ENCODE measurements around the gene PDK1. TPM values are rescaled to one million over a fixed set of nuclear protein-coding genes. Genes with fewer than 3 reads are reported as not detected.

Gene PDK1
- total RNA-seq, 1 experiment from 2014 or later = 74.7 TPM

GRCh38 chr2:172643142-172643541 lies 87.3 kb downstream of the PDK1 start:
- Histone ChIP-seq H4K91ac (ENCODE audit: insufficient read length, low read depth, low read length) (no peak overlapping the region), H3K79me2 (ENCODE audit: insufficient read depth, low read length) (no peaks in the 10 kb centered on the region), H3K4ac (ENCODE audit: low read depth, low read length) (no peak overlapping the region), H3K27me3 (ENCODE audit: insufficient read depth, low read length) (no peaks in the 10 kb centered on the region), H2BK120ac (ENCODE audit: low read depth, low read length, poor library complexity, severe bottlenecking) (no peak overlapping the region), H3K56ac (ENCODE audit: insufficient read length, low read depth, low read length) (no peak overlapping the region), H2BK20ac (ENCODE audit: low read depth, low read length, poor library complexity, severe bottlenecking) (no peak overlapping the region), H3K9ac (ENCODE audit: extremely low read depth, insufficient read length, low read length) (no peak overlapping the region), H4K20me1 (ENCODE audit: control insufficient read depth, insufficient read depth, insufficient read length) (no peaks in the 10 kb centered on the region), H2AFZ (ENCODE audit: low read length) (no peak overlapping the region), H2AK5ac (ENCODE audit: insufficient read length, low read length) (no peak overlapping the region), H3K23ac (ENCODE audit: insufficient read length, low read depth, low read length) (no peak overlapping the region), H2BK12ac (ENCODE audit: insufficient read length, low read depth, low read length) (no peak overlapping the region), H3K23me2 (ENCODE audit: insufficient read length, low read depth, low read length, poor library complexity, severe bottlenecking) (no peaks in the 10 kb centered on the region), H3K4me2 (ENCODE audit: insufficient read depth, insufficient read length, low read length) (no peak overlapping the region), H4K8ac (replicated peaks; ENCODE audit: insufficient read length, low read depth, low read length) (no peak overlapping the region), H2BK5ac (ENCODE audit: insufficient read length, low read length) (no peak overlapping the region), H3K27ac (ENCODE audit: insufficient read length, low read depth, low read length) (no peak overlapping the region), H3K4me1 (ENCODE audit: insufficient read depth, low read length) (no peaks in the 10 kb centered on the region), H2BK15ac (ENCODE audit: low read depth, low read length) (no peak overlapping the region), H3K9me3 (ENCODE audit: control insufficient read depth, low read depth, low read length) (no peaks in the 10 kb centered on the region), H3K79me1 (ENCODE audit: insufficient read depth, low read depth, low read length, poor library complexity, severe bottlenecking) (no peaks in the 10 kb centered on the region), H3K18ac (ENCODE audit: insufficient read length, low read depth, low read length) (no peak overlapping the region), H3K14ac (ENCODE audit: insufficient read depth, low read length) (no peak overlapping the region), H4K5ac (ENCODE audit: insufficient read length, low read depth, low read length) (no peak overlapping the region), H3T11ph (ENCODE audit: low read length) (no peak overlapping the region)
- Mint-ChIP-seq H3K27ac (0 out of 7 replicates have a peak overlapping the region, but pooled peaks of 1 of the 3 experiments have one; percentile 25), H3K36me3 (ENCODE audit: insufficient read depth in 1 of 3, low read depth in 3 of 3) (peaks cover 9 to 18% (median 13%) of the 10 kb centered on the region in 3 experiments), H3K9me3 (peaks cover 14 to 17% of the 10 kb centered on the region in 2 experiments), H3K4me1 (peaks cover 0 to 2% of the 10 kb centered on the region in 2 experiments; a peak in 1 of 4 replicates), H3K4me3 (no peak overlapping the region), H3K27me3 (ENCODE audit: low read depth) (no peaks in the 10 kb centered on the region; the same call in 1 of the 2 replicates)
- no peak for TF ChIP-seq CTCF (conservative IDR thresholded peaks at IDR 0.05)
- no peak for DNase-seq
- no CpG with 5 or more reads among the region's 6 CpGs for WGBS (ENCODE audit: extremely low coverage, insufficient read length, low lambda C conversion rate)
